GM18909 (cell line): Measurements from ENCODE around the gene UTP14A.

ENCODE experiments used
- ATAC-seq: cut with Tn5 transposase; IDR thresholded peaks from one replicate; pipeline ENCODE4 v1.9.1; 2021; ENCODE audit warnings: mild to moderate bottlenecking; ENCODE audit not compliant: unreplicated experiment, poor library complexity

UTP14A gene

DNA sequence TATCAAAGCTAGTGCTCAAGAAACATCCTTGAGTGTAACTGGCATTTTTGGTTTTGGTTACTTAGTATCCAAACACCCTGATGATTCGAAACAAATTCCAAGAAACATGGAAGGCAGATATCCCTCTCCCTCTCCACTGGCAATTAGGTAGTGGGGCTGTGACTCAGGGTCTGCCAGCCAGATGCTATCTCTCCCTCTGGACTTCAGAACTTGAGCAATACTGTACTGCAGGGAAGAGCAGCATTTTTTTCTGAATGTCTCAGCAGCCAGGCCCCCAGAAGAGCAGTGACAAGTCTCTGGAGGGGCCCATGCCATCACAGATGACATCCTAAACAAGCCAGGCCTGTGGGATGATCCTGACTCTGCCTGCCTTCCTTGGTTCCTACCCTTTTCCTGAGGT, 39.2 kb downstream of the UTP14A start:
- no peak for ATAC-seq

DNA sequence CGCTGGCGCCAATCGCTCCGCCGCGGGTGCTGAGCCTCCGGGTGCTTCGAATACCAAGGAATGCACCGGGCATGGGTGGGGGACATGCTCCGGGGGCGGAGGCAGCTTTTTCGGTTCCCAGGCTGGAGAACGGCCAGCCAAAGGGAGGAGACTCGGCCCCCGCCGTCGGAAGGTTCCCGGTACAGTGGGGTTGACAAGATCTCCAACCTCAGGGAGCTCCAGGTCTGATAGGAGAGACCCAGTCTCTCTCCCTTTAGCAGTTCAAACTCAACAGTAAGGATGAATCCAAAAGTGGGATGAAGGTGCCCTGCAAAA, 47.3 kb downstream of the UTP14A start:
- no peak for ATAC-seq

DNA sequence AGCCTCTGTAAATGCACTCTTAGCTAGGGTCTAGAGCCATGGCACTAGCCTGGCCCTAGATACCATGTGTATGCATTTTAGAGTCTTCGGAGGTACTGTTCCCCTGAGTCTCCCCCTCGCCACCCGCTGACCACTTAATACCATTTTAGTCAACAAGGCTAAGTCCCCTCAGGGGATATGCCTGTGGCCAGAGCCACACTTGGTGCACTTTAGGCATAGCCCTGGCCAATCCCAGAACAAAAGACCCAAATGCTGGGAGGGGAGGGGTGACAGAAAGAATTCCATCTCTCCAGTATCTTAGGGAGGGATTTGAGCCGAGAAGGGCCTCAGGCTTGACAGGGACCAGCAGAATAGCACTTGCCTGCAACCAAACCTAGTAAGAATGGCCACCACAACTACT, 47.9 kb downstream of the UTP14A start:
- no peak for ATAC-seq

DNA sequence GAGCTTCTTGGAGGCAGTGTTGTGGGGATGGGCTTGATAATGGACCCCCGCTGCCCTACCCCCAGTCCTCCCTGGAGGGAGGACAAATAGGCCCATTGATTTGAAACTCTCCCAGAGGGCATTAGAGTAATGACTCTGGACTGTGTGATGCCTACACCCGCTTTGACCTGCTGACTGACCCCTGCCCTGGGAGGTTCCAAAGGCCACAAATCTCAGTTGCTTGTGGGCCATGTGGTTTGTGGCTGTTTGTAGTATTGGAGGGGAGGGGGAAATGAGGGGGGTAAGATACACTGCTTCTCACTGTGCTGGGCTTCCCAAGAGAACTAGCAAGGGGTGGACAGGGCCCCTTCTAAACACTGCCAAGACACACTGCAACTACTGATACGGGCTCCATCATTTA, 48.8 kb downstream of the UTP14A start:
- ATAC-seq: no peak

DNA sequence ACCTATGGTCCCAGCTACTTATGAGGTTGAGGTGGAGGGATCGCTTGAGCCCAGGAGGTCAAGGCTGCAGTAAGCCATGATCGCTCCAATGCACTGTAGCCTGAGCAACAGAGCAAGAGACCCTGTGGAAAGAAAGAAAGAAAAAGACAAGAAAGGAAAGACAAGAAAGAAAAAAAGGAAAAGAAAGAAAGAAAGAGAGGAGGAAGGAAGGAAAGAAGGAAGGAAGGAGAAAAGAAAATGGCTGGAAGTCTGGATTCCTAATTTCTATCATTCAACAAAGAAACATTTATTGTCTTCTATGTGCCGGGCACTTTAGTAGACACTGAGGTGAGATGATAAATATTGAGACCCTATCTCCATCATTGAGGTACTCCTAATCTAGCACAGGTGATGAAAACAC, 49.7 kb downstream of the UTP14A start:
- no peak for ATAC-seq

DNA sequence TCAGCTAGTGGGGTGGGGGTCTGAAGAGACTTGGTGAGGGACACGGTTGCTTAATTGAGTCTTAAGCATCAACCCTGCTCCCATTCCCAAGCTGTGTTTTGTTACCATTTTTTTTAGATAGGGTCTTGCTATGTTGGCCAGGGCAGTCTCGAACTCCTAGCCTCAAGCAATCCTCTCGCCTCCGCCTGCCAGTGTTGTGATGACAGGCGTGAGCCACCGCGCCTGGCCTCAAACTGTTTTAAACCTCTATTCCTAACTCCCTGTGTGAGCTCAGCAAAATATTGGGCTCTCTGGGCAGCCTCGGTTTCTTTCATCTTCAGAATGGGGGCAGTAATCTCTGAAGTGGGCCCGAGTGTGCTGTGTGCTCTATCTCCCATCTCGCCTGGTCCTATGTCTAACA, 50.2 kb downstream of the UTP14A start:
- ATAC-seq: no peak

DNA sequence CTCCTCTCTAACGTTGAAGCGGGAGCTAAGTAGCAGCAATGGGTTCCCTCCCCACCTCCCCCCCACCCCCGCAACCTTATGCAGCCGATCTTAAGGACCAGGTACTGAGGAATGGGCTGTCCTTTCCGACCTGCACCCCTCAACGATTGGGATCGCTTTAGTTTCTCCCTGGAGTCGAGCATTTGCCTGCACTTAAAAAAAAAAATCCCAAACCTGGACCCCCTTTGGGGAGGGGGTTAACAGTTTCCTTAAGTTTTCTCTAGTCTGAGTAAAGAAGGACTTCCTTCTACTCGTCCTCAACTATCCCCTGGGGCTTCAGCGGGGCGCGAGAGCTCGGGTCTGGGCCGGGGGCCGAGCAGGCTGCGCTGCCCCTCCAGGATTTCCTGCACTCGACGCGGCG, 50.8 kb downstream of the UTP14A start:
- ATAC-seq: no peak

DNA sequence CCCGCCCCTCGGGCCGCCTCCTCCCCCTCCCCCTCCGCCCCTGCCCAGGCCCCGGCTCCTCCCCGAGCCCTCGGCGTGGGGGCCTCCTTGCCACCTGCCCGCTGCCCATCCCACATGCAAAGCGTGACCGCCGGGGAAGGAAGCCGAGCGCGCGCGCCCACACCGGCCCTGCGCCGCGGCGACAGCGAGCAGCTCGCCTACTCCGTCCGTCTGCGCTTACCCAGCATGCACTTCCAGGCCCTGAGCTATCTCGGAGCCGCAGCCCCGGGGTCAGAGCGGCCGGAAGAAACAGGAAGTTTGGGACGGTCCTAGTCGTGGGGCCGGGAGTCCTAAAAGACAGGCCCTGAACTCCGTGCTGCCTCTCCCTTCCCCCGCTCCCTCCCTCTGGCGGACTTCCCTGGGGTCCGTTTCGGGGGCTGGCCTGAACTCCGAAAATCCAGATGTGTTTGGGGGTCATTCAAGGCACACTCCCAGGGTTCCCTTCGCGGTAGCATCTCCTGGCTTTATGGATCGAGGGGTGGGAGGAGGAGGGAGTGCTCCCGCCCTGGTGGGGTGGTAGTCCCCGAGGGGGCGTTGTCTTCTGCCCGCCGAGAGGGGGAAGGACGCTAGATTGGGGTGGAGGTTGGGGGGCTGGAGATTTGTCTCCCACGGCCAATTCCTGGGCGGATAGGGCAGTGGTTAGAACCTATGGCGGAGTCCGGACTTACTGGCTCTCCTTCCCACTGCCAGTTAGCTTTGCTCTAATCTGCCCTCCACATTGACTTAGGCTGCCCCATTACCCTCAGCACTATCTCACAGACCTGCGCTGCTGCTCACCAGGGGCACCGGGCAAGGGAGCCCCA, 51.5 kb downstream of the UTP14A start:
- ATAC-seq: peak; percentile 74

DNA sequence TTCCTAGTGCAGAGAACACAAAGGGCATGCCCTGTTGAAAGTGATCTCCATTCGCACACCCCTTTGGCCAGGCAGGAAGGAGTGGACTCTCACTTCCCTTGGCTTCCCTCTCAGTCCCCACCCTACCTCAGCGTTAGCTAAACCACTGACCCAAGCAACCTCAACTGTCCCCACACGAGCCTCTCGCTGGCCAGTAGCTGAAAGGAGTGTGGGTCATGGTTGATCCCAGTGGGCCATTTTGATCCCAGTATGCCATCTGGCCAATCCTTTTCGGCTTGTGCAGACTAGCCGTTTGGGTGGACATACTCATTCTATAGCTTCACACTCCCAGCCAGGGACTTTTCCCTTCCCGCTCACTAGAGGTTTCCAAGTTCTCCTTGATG, 52.1 kb downstream of the UTP14A start:
- no peak for ATAC-seq

DNA sequence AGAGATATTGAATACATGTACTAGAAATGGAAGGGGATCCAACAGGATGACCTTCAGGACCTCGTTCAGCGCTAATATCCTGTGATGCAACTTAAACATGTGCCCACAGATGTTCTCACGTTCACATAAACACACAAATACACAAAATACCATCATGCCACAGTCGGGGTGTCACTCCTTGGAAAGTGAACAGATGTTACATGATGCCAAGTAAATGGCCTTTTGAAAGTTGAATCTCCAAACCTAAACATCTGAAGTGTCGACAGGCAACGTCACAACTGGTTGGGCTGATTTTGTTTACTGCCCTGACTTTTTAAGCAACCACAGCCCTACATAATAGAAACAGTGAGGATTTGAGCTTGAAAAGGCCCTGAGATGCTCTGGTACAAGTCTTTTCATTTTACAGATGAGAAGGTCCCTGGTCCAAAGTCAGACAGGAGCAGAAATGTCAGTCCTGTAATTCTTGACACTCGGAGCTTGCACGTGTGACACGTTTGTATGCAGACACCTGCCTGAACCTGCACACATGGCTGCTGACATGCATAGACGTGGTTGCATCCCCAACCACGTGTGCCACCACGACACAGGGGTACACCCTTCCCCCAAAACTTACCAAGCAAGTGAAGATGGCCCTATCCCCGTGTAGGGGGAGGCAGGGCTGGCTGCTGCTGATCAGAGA, 53.0 kb downstream of the UTP14A start:
- ATAC-seq: no peak

DNA sequence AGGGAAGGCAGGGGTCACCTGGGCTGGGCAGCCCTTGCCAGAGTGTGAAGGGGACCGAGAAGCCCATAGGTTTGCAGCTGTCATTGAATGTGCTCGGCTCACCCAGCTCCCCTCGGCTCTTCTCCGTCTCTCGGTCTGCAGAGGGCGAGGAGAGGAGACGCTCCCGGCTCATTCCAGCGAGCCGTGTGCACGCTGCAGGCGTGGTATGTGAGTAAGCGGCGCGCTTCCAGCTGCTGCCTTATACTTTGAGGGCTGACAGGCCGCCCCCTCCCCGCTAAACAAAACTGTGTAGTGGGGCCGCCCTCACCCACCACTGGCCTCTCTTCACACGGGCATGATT, 53.5 kb downstream of the UTP14A start:
- ATAC-seq: no peak

DNA sequence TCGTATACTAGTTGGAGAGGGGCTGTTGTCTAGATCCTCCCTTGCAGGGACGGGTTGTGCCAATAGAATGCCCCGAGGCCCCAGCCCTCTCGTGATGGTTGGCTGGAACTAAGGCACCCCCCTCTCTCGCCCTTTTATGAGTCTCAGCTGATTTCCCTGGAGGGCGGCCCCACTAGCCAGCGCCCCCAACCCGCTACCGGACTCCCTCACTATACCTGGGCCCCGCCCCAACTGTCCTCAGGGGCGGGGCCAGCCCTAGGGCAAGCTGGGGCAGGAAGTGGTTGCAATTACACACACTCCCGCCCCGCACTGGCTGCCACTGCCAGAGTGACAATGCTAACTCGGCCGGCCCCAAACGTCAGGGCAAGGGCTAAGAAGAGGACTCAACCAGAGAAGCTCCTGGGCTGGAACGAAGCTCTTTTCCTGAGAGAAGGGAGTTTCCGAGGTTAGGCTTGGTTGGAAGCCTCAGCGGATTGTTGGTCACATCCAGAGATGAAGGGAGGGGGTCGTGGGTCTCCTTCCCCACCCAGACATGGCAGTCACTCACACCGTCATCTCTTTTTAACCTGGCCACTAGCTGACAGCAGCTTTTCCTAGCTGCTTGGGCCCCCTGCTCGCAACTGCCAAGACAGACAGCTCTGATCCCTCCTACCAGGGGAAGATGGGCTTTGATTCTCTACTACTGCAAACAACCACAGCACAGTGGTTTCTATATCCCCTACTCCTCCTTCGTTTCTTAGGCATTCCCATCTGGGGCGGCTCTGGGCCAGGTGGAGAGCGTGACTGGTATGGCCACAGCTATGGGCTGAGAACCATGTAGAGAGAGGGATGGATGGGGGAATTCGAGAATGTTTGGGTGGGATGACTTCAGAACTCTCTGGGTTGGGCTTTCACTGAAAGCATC, 55.5 kb downstream of the UTP14A start:
- ATAC-seq: peak; percentile 93

DNA sequence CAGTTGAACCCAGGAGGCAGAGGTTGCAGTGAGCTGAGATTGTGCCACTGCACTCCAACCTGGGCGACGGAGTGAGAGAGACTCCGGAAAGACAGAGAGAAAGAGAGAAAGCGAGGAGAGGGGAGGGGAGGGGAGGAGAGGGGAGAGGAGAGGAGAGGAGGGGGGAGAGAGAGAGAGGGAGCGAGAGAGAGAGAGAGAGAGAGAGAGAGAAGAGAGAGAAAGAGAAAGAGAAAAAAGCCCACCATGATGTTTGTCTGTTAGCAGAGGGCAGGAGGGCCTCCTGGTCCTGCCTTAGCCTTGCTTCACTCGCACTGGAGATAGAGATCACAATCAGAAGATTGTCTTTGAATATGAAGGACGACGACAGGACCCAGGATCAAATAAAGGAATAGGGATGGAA, 57.8 kb downstream of the UTP14A start:
- ATAC-seq: no peak

DNA sequence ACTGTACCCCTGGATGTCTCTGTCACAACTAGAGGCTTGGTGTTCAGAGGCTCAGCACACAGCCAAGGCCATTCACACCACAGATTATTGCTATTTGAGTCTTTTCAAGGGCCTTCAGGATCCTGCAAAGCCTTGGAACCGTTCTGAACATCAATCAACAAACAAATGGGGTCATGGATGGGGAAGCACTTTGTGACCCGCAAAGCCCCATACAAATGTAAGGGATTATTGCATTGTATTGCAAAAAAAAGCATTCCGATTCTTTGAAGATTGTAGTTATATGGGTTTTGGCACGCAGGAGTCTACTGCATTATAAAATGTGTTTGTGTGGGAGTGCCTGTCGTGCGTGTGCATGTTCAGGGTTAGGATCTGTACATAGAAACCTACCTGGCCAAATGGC, 59.2 kb downstream of the UTP14A start:
- no peak for ATAC-seq

DNA sequence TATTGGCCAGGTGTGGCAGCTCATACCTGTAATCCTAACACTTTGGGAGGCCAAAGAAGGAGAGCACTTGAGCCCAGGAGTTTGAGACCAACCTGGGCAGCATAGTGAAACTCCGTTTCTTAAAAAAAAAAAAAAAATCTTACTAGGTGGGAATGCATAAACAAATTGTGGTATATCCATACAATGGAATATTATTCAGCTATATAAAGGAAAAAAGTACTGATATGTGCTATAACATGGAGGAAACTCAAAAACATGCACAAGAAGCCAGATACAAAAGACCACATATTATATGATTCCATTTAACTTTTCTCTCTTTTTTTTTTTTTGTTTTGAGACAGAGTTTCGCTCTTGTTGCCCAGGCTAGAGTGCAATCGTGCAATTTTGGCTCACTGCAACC, 63.0 kb downstream of the UTP14A start:
- no peak for ATAC-seq

DNA sequence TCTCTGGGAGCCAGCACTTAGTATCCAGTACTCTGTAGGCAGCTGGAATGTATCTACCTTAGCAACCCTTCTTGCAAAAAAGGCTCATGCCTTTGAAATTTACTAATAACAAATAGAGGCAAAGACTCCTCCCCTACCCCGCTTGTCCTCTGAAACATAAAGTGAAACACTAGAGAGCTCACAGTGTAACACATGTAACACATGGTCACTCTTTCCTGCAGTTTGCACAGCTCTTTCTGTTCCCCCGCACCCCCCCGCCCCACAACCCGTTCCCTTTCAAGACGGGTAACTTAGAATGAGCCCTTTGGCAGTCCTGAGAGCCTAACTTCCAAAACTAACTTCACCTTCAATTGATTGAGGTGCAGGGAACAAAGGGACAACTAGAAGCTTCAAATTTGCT, 70.5 kb downstream of the UTP14A start:
- ATAC-seq: no peak
